Uterus (tissue), 4 donors: ENCODE data around the gene TASP1. TPM values are rescaled to one million over a fixed set of nuclear protein-coding genes. Genes with fewer than 3 reads are reported as not detected.

Experiments
- DNase-seq, 2 donors: peaks; one replicate each; pipeline ENCODE4 v3.0.0-alpha.2; 2019 to 2020
- H3K27ac ChIP-seq, 2 donors: fragments of 200-600 bp; sonication (generic); 1 replicate in 1 of 2; 2 replicates in 1 of 2; pipeline ENCODE4 v1.5.1; 2016 to 2018
- H3K27me3 ChIP-seq, 2 donors: fragments of 200-600 bp; sonication (generic); one replicate each; pipeline ENCODE4 v1.5.1; 2018 to 2019; ENCODE audit warnings: control low read depth in 1 of 2
- H3K36me3 ChIP-seq, 2 donors: fragments of 200-600 bp; sonication (generic); one replicate each; pipeline ENCODE4 v1.5.1; 2019; ENCODE audit warnings: control low read depth in 1 of 2
- H3K4me1 ChIP-seq, 2 donors: fragments of 200-600 bp; sonication (generic); one replicate each; pipeline ENCODE4 v1.5.1; 2018 to 2019; ENCODE audit warnings: control low read depth in 1 of 2
- H3K4me3 ChIP-seq, 2 donors: fragments of 200-600 bp; sonication (generic); 1 replicate in 1 of 2; 2 replicates in 1 of 2; pipeline ENCODE4 v1.5.1; 2018 to 2019; ENCODE audit warnings: mild to moderate bottlenecking in 1 of 2
- H3K9me3 ChIP-seq, 2 donors: fragments of 200-600 bp; sonication (generic); one replicate each; pipeline ENCODE4 v1.5.1; 2019; ENCODE audit warnings: control low read depth in 1 of 2
- CTCF ChIP-seq, 4 experiments: fragments of 200-600 bp in 2 of 4; fragments of 450-650 bp in 2 of 4; sonication (generic) in 2 of 4; IDR thresholded peaks; one replicate each; pipeline ENCODE4 v1.5.1; 2016 to 2019; ENCODE audit warnings: antibody characterized with exemption in 4 of 4, mild to moderate bottlenecking in 2 of 4, moderate library complexity in 1 of 4
- POLR2A ChIP-seq, 2 donors: fragments of 450-650 bp; IDR thresholded peaks; one replicate each; pipeline ENCODE4 v1.6.1; 2016; ENCODE audit warnings: antibody characterized with exemption in 2 of 2, mild to moderate bottlenecking in 1 of 2, moderate library complexity in 1 of 2
- intact Hi-C: fragments of 100-400 bp; cut with DNase I; formaldehyde crosslinking; loops from one replicate; pipeline ENCODE4 v1.15.1; 2023; ENCODE audit warnings: low total_unique reads
- total RNA-seq, 4 donors: library from RNA; depleted of rRNA in 3 of 4; stranded (reverse); fragments of >200 nt in 3 of 4; gene quantifications; one replicate each; pipeline versions ENCODE4 v1.1.0 to v1.2.4, GENCODE V29; 2014 to 2023
- donor health status: DM: yes; HTN: yes; CAD: no.

The TASP1 gene, protein sequence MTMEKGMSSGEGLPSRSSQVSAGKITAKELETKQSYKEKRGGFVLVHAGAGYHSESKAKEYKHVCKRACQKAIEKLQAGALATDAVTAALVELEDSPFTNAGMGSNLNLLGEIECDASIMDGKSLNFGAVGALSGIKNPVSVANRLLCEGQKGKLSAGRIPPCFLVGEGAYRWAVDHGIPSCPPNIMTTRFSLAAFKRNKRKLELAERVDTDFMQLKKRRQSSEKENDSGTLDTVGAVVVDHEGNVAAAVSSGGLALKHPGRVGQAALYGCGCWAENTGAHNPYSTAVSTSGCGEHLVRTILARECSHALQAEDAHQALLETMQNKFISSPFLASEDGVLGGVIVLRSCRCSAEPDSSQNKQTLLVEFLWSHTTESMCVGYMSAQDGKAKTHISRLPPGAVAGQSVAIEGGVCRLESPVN
- 10 to 100 TPM in 3 of 4 donors, 1 to 10 TPM in 1; 1.3 to 34.4 (median 24.4) TPM for total RNA-seq

- Histone ChIP-seq H3K9me3 (no peaks in the 10 kb centered on the region), H3K27ac (peak within 1 kb of the TSS; percentile 62 to 73), H3K4me1 (no peaks in the 10 kb centered on the region), H3K4me3 (peak within 1 kb of the TSS; percentile 87 to 96), H3K27me3 (no peaks in the 10 kb centered on the region), H3K36me3 (no peaks in the 10 kb centered on the region)
- intact Hi-C loops, result no loop called here
- peak; percentile 93 to 94 for DNase-seq
- TF ChIP-seq POLR2A (IDR thresholded peaks at IDR 0.05) (peak in 1 of 2 donors; percentile 66), CTCF (IDR thresholded peaks at IDR 0.05) (no peak)
These were observed at the start of gene TASP1 for GRCh38 chr20:13638496-13639149. Gene TASP1, minus strand, starts transcription at chr20:13638932. Its CDS starts 8,854 bp downstream, at chr20:13630078.

DNA sequence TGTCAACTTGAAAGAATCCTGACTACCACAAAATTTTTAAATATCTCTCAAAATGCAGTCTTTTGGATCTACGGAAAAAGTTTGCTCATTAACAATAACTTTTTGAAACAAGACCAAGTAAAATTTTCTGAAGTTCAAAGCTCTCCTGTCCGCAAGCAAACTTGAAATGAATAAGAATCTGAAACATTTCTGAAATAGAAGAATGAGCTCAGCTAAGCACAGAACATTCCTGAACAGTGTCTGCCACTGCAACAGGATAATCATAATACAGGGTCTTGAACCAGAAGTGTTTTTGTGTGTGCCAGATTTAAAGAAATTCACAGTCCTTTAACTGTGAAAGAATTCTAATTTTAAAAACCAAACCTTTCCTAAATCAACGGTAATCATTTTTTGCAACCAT lies 49.1 kb upstream of the TASP1 start:
- H3K36me3 ChIP-seq, result no peaks in the 10 kb centered on the region
- H3K27me3 ChIP-seq, result no peaks in the 10 kb centered on the region
- no peaks in the 10 kb centered on the region for H3K4me1 ChIP-seq
- DNase-seq, result no peak
- H3K27ac ChIP-seq, result no peak overlapping the region
- H3K9me3 ChIP-seq, result no peaks in the 10 kb centered on the region
- TF ChIP-seq POLR2A (IDR thresholded peaks at IDR 0.05), result no peak
- TF ChIP-seq CTCF (IDR thresholded peaks at IDR 0.05), result no peak
- no peak overlapping the region for H3K4me3 ChIP-seq
- intact Hi-C loops, result no loop called here

GRCh38 chr20:13685623-13686022 lies 46.9 kb upstream of the TASP1 start:
- intact Hi-C loops, result no loop called here
- no peaks in the 10 kb centered on the region for H3K4me1 ChIP-seq
- DNase-seq, result no peak
- no peaks in the 10 kb centered on the region for H3K9me3 ChIP-seq
- no peak overlapping the region for H3K4me3 ChIP-seq
- no peak overlapping the region for H3K27ac ChIP-seq
- no peaks in the 10 kb centered on the region for H3K27me3 ChIP-seq
- TF ChIP-seq CTCF (IDR thresholded peaks at IDR 0.05) (no peak), POLR2A (IDR thresholded peaks at IDR 0.05) (no peak)
- H3K36me3 ChIP-seq, result no peaks in the 10 kb centered on the region

DNA sequence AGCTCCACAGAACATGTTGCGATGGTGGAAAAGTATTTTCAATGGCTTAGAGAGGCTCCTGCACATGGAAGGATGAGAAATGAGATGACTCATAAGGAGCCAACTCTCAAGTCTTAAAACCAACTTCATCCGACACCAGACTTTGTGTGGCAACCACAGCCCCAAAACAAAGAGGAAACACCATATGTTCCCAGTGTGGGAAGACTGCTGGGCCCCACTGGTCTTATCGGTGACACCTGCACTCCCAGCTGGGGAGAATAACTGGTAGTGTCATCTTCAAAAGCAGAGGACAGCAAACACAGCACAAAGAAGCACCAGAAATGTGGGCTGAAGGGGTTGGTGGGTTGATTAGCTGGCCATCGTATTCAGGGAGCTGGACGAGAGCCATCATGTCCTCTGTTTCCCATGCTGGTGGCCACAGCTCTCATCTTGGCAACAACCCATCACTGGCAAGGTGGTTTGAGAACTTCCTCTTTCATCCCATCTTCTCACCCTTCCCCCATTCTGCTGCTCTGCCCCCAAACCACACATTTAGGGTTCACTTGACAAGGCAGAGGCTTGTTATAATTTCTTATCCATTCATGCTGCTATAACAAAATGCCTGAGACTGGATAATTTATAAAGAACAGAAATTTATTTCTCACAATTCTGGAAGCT lies 46.0 kb upstream of the TASP1 start:
- Histone ChIP-seq H3K9me3 (no peaks in the 10 kb centered on the region), H3K4me1 (no peaks in the 10 kb centered on the region), H3K27me3 (no peaks in the 10 kb centered on the region), H3K4me3 (no peak overlapping the region), H3K36me3 (no peaks in the 10 kb centered on the region), H3K27ac (no peak overlapping the region)
- intact Hi-C loops, result no loop called here
- TF ChIP-seq CTCF (IDR thresholded peaks at IDR 0.05), result no peak
- DNase-seq, result no peak

DNA sequence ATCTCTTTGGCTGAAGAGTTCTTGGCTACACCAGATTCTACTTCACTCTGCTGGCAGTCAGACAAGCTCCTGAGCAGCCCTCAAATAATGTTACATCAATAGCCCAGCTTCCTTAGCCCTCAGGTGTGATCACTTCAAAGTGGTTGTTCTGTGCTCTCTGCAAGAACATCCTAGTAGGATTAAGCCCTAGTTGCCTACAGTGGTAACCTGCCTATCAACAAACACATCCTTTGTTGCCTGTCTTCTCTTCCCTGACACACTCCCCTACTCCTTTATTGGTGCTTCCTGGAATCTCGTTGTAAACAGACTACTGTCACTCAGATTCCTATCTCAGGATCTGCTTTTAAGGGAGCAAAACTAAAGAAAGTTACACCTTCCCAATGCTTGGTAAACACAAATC lies 45.1 kb upstream of the TASP1 start:
- H3K4me1 ChIP-seq, result no peaks in the 10 kb centered on the region
- H3K27ac ChIP-seq, result no peak overlapping the region
- no peaks in the 10 kb centered on the region for H3K27me3 ChIP-seq
- H3K36me3 ChIP-seq, result no peaks in the 10 kb centered on the region
- TF ChIP-seq CTCF (IDR thresholded peaks at IDR 0.05) (no peak), POLR2A (IDR thresholded peaks at IDR 0.05) (no peak)
- no peaks in the 10 kb centered on the region for H3K9me3 ChIP-seq
- intact Hi-C loops, result no loop called here
- no peak for DNase-seq
- H3K4me3 ChIP-seq, result no peak overlapping the region
